OCI-LY3 (cell line): Measurements from ENCODE around the gene TGM4.

ENCODE experiments used
- H2AFZ ChIP-seq: fragments of 200-600, 300-600 bp; shearing (Covaris generic); 2 replicates; pipeline ENCODE4 v1.6.0; 2014; ENCODE audit warnings: antibody characterized with exemption, low read depth, low read length
- H3K27ac ChIP-seq: fragments of 200-600, 300-600 bp; sonication (generic); 2 replicates; pipeline ENCODE4 v1.5.1; 2014; ENCODE audit warnings: mild to moderate bottlenecking, low read length, moderate library complexity, mixed read lengths
- H3K27me3 ChIP-seq: fragments of 200-600, 300-600 bp; sonication (generic); 2 replicates; pipeline ENCODE4 v1.6.1; 2014; ENCODE audit warnings: low read depth, low read length, mixed read lengths
- H3K36me3 ChIP-seq: fragments of 200-600, 300-600 bp; sonication (generic); replicated peaks from 2 replicates; pipeline ENCODE3; 2014; ENCODE audit warnings: low read depth, low read length, mixed read lengths
- H3K4me1 ChIP-seq: fragments of 300-600, 200-600 bp; sonication (generic); 2 replicates; pipeline ENCODE4 v1.6.1; 2014; ENCODE audit warnings: low read length, mixed read lengths
- H3K4me2 ChIP-seq: fragments of 200-600, 300-600 bp; sonication (generic); 2 replicates; pipeline ENCODE4 v1.6.1; 2014; ENCODE audit warnings: low read length, mixed read lengths
- H3K4me3 ChIP-seq: fragments of 300-600, 200-600 bp; sonication (generic); 2 replicates; pipeline ENCODE4 v1.5.1; 2014; ENCODE audit warnings: antibody characterized with exemption, mild to moderate bottlenecking, low read length, moderate library complexity
- H3K79me2 ChIP-seq: fragments of 300-600, 200-600 bp; shearing (Covaris generic); 2 replicates; pipeline ENCODE4 v1.6.1; 2014; ENCODE audit warnings: mild to moderate bottlenecking, low read length, mixed read lengths
- H3K9ac ChIP-seq: fragments of 300-600, 200-600 bp; shearing (Covaris generic); 2 replicates; pipeline ENCODE4 v1.6.0; 2014; ENCODE audit warnings: mild to moderate bottlenecking, low read length, moderate library complexity
- H3K9me3 ChIP-seq: fragments of 200-600, 300-600 bp; shearing (Covaris generic); 2 replicates; pipeline ENCODE4 v1.6.1; 2014; ENCODE audit warnings: low read length, mixed read lengths; ENCODE audit not compliant: insufficient read depth
- H4K20me1 ChIP-seq: fragments of 200-600, 300-600 bp; sonication (generic); 2 replicates; pipeline ENCODE4 v1.6.1; 2016; ENCODE audit warnings: low read length, mixed read lengths; ENCODE audit not compliant: insufficient read depth
- CTCF ChIP-seq: fragments of 200-600, 300-600 bp; sonication (generic); IDR thresholded peaks from 2 replicates; pipeline ENCODE4 v1.5.1; 2014; ENCODE audit warnings: antibody characterized with exemption, low read length, low read depth
- EZH2phosphoT487 ChIP-seq: fragments of 200-600 bp; shearing (Covaris generic); IDR thresholded peaks from 2 replicates; pipeline ENCODE4 v1.6.1; 2018; ENCODE audit warnings: antibody characterized with exemption, mixed run types, low read depth

Gene TGM4

GRCh38 chr3:44899683-44900367 lies 25.4 kb downstream of the TGM4 start:
- H3K79me2 ChIP-seq = no peaks in the 10 kb centered on the region
- no peaks in the 10 kb centered on the region for H3K9me3 ChIP-seq
- H3K9ac ChIP-seq = no peak overlapping the region
- H4K20me1 ChIP-seq = no peaks in the 10 kb centered on the region
- no peak overlapping the region for H3K4me2 ChIP-seq
- H3K4me1 ChIP-seq = peaks cover 5% of the 10 kb centered on the region
- H3K27me3 ChIP-seq = 0 out of 2 replicates have a peak, but pooled peaks cover 3% of the 10 kb centered on the region
- H3K27ac ChIP-seq = no peak overlapping the region
- H3K4me3 ChIP-seq = no peak overlapping the region
- TF ChIP-seq EZH2phosphoT487 (no peak), CTCF (no peak)
- H3K36me3 ChIP-seq = no peaks in the 10 kb centered on the region
- no peak overlapping the region for H2AFZ ChIP-seq

GRCh38 chr3:44902628-44903027 lies 28.2 kb downstream of the TGM4 start:
- H3K4me1 ChIP-seq = peaks cover 4% of the 10 kb centered on the region; the same call in 1 of the 2 replicates
- H3K9ac ChIP-seq = no peak overlapping the region
- H3K4me3 ChIP-seq = no peak overlapping the region
- no peaks in the 10 kb centered on the region for H3K36me3 ChIP-seq
- no peak for TF ChIP-seq EZH2phosphoT487
- no peak overlapping the region for H3K27ac ChIP-seq
- no peak overlapping the region for H3K4me2 ChIP-seq
- peaks cover 8% of the 10 kb centered on the region; the same call in 1 of the 2 replicates for H3K27me3 ChIP-seq
- no peaks in the 10 kb centered on the region for H4K20me1 ChIP-seq
- H3K9me3 ChIP-seq = no peaks in the 10 kb centered on the region
- H3K79me2 ChIP-seq = no peaks in the 10 kb centered on the region
- no peak overlapping the region for H2AFZ ChIP-seq

- Histone ChIP-seq H3K4me3 (no peak overlapping the region), H3K4me2 (no peak overlapping the region), H2AFZ (no peak overlapping the region), H3K27me3 (peaks cover 8% of the 10 kb centered on the region; the same call in 1 of the 2 replicates), H3K4me1 (peaks cover 4% of the 10 kb centered on the region; the same call in 1 of the 2 replicates), H3K9me3 (no peaks in the 10 kb centered on the region), H4K20me1 (no peaks in the 10 kb centered on the region), H3K36me3 (no peaks in the 10 kb centered on the region), H3K27ac (no peak overlapping the region), H3K79me2 (no peaks in the 10 kb centered on the region), H3K9ac (no peak overlapping the region)
- TF ChIP-seq EZH2phosphoT487 (no peak), CTCF (no peak)
These were observed 28.9 kb downstream of the TGM4 start for GRCh38 chr3:44903314-44903713.

GRCh38 chr3:44903751-44904150 lies 29.3 kb downstream of the TGM4 start:
- peaks cover 4% of the 10 kb centered on the region; the same call in 1 of the 2 replicates for H3K4me1 ChIP-seq
- H3K79me2 ChIP-seq = no peaks in the 10 kb centered on the region
- no peaks in the 10 kb centered on the region for H3K36me3 ChIP-seq
- H2AFZ ChIP-seq = no peak overlapping the region
- no peak overlapping the region for H3K9ac ChIP-seq
- H3K9me3 ChIP-seq = no peaks in the 10 kb centered on the region
- H3K27ac ChIP-seq = no peak overlapping the region
- no peak for TF ChIP-seq EZH2phosphoT487
- no peak for TF ChIP-seq CTCF
- H3K4me2 ChIP-seq = no peak overlapping the region
- H4K20me1 ChIP-seq = no peaks in the 10 kb centered on the region
- H3K27me3 ChIP-seq = peaks cover 8% of the 10 kb centered on the region; the same call in 1 of the 2 replicates
- H3K4me3 ChIP-seq = no peak overlapping the region
